ENCODE data around the gene SCT.

GRCh38 chr11:611001-611996, 15.7 kb downstream of the SCT start:
- TF ChIP-seq POLR2AphosphoS5 (IDR thresholded peaks at IDR 0.05; ENCODE audit: low read depth) (0 out of 2 replicates have a peak, but pooled peaks have one; percentile 0), CTCF (IDR thresholded peaks at IDR 0.05; ENCODE audit: insufficient read depth, low read length) (no peak), REST (IDR thresholded peaks at IDR 0.05; ENCODE audit: insufficient replicate concordance, low read depth) (no peak)
